GM12892 (cell line): ENCODE results near the gene NCKIPSD.

ENCODE experiments used
- POLR2A ChIP-seq: IDR thresholded peaks from 2 replicates; pipeline ENCODE4 v1.6.1; 2011; ENCODE audit warnings: low read depth, low read length, control low read depth
- POLR2AphosphoS5 ChIP-seq: IDR thresholded peaks from 2 replicates; pipeline ENCODE4 v1.6.1; 2011; ENCODE audit warnings: low read depth, low read length, control low read depth
- TAF1 ChIP-seq: IDR thresholded peaks from 2 replicates; pipeline ENCODE4 v1.6.1; 2011; ENCODE audit warnings: low read depth, mild to moderate bottlenecking, control low read depth, low read length, borderline replicate concordance

GRCh38 chr3:48656061-48656840 is 29.5 kb downstream of the NCKIPSD start:
- TF ChIP-seq POLR2A (no peak), POLR2AphosphoS5 (no peak), TAF1 (no peak)
